ENCODE measurements around the gene TREM2.

- no peak for TF ChIP-seq EZH2phosphoT487 (IDR thresholded peaks at IDR 0.05; ENCODE audit: low read depth, severe bottlenecking, unreplicated experiment)
- TF ChIP-seq CTCF (IDR thresholded peaks at IDR 0.05; ENCODE audit: poor library complexity), result no peak
- no peak for TF ChIP-seq EZH2 (IDR thresholded peaks at IDR 0.05; ENCODE audit: borderline replicate concordance)
Observed at GRCh38 chr6:41175084-41175483, 12.2 kb upstream of the TREM2 start.

Data from hepatocyte (in vitro differentiated cells).